HEK293T (cell line): Measurements from ENCODE around the gene RBFOX2.
"Not testable (repeated sequence)": the region's sequence is repeated elsewhere in the genome, so short reads cannot be mapped to it uniquely, and the experiment has no call there.

ENCODE experiments used
- CTCF ChIA-PET: fragments of 350-600 bp; formaldehyde crosslinking; extraction: SDS; loops from one replicate; lab custom pipeline; 2021; ENCODE audit warnings: antibody characterized with exemption, inconsistent platforms; lab: Yijun Ruan, JAX
- POLR2A ChIA-PET: fragments of 350-600 bp; formaldehyde crosslinking; extraction: SDS; loops from one replicate; lab custom pipeline; 2020; ENCODE audit warnings: antibody characterized with exemption, inconsistent platforms; lab: Yijun Ruan, JAX
- DNase-seq: peaks from one replicate; pipeline ENCODE4 v3.0.0; 2012; ENCODE audit warnings: mixed read lengths; ENCODE audit errors: extremely low spot score
- ARNT ChIP-seq: fragments of 450-650 bp; IDR thresholded peaks from 2 replicates; pipeline ENCODE4 v1.6.1; 2017; ENCODE audit warnings: mild to moderate bottlenecking
- BHLHE40 ChIP-seq: fragments of 450-650 bp; IDR thresholded peaks from 2 replicates; pipeline ENCODE4 v1.6.1; 2016; ENCODE audit warnings: mild to moderate bottlenecking, moderate library complexity, borderline replicate concordance
- CTBP1 ChIP-seq: fragments of 450-650 bp; IDR thresholded peaks from 2 replicates; pipeline ENCODE4 v1.6.1; 2016; ENCODE audit warnings: borderline replicate concordance
- ELF4 ChIP-seq: fragments of 450-650 bp; IDR thresholded peaks from 2 replicates; pipeline ENCODE4 v1.6.1; 2017; ENCODE audit warnings: antibody characterized with exemption
- FOXA1 ChIP-seq: fragments of 450-650 bp; IDR thresholded peaks from 2 replicates; pipeline ENCODE4 v1.6.1; 2016; ENCODE audit warnings: mild to moderate bottlenecking
- FOXK2 ChIP-seq: fragments of 450-650 bp; IDR thresholded peaks from 2 replicates; pipeline ENCODE4 v1.6.1; 2016; ENCODE audit warnings: mild to moderate bottlenecking
- FOXM1 ChIP-seq: fragments of 450-650 bp; IDR thresholded peaks from 2 replicates; pipeline ENCODE4 v1.6.1; 2017; ENCODE audit warnings: mild to moderate bottlenecking, borderline replicate concordance
- HDGF ChIP-seq: fragments of 450-650 bp; IDR thresholded peaks from 2 replicates; pipeline ENCODE4 v1.6.1; 2017; ENCODE audit warnings: antibody characterized with exemption, borderline replicate concordance
- L3MBTL2 ChIP-seq: fragments of 450-650 bp; conservative IDR thresholded peaks from 2 replicates; pipeline ENCODE4 v1.6.1; 2016; ENCODE audit warnings: mild to moderate bottlenecking
- LEF1 ChIP-seq: fragments of 450-650 bp; IDR thresholded peaks from 2 replicates; pipeline ENCODE4 v1.6.1; 2017; ENCODE audit warnings: mild to moderate bottlenecking, borderline replicate concordance
- NFRKB ChIP-seq: fragments of 450-650 bp; IDR thresholded peaks from 2 replicates; pipeline ENCODE4 v1.6.1; 2016; ENCODE audit warnings: mild to moderate bottlenecking, moderate library complexity
- PKNOX1 ChIP-seq: fragments of 450-650 bp; IDR thresholded peaks from 2 replicates; pipeline ENCODE4 v1.6.1; 2016
- SP1 ChIP-seq: fragments of 450-650 bp; IDR thresholded peaks from 2 replicates; pipeline ENCODE4 v1.6.1; 2017
- SUZ12 ChIP-seq: fragments of 450-650 bp; IDR thresholded peaks from 2 replicates; pipeline ENCODE4 v1.6.1; 2016; ENCODE audit warnings: mild to moderate bottlenecking
- TARDBP ChIP-seq: fragments of 450-650 bp; IDR thresholded peaks from 2 replicates; pipeline ENCODE4 v1.6.1; 2016
- ZNF384 ChIP-seq: fragments of 450-650 bp; IDR thresholded peaks from 2 replicates; pipeline ENCODE4 v1.6.1; 2016

RBFOX2 gene

GRCh38 chr22:35739076-35739930 lies 289.3 kb downstream of the RBFOX2 start:
- peak; percentile 32 for DNase-seq
- TF ChIP-seq HDGF (no peak), ZNF384 (no peak), BHLHE40 (no peak), ELF4 (no peak), FOXK2 (no peak), FOXM1 (no peak), SUZ12 (no peak)
- ChIA-PET POLR2A (no interaction called here), CTCF (interaction anchor here (0.7 kb wide), 1 partner anchor 327 kb away, joined by 3 read pairs; no protein-coding TSS in a partner anchor)

GRCh38 chr22:35737886-35738285 lies 290.7 kb downstream of the RBFOX2 start:
- DNase-seq, POLR2A ChIA-PET, CTCF ChIA-PET: not testable (repeated sequence)

- DNase-seq = no peak
- ChIA-PET CTCF (no interaction called here), POLR2A (no interaction called here)
- no peak for TF ChIP-seq ELF4
- TF ChIP-seq LEF1 = no peak
- TF ChIP-seq ZNF384 = no peak
- no peak for TF ChIP-seq SUZ12
These were observed 291.9 kb downstream of the RBFOX2 start for GRCh38 chr22:35736701-35737100.

- no peak for DNase-seq
- TF ChIP-seq LEF1 = no peak
- no peak for TF ChIP-seq HDGF
- TF ChIP-seq FOXM1 = no peak
- TF ChIP-seq SUZ12 = no peak
- no peak for TF ChIP-seq L3MBTL2
- TF ChIP-seq BHLHE40 = no peak
- no peak for TF ChIP-seq FOXK2
- no peak for TF ChIP-seq ELF4
- TF ChIP-seq NFRKB = no peak
- TF ChIP-seq ARNT = no peak
- no peak for TF ChIP-seq TARDBP
- no peak for TF ChIP-seq CTBP1
- TF ChIP-seq ZNF384 = no peak
- TF ChIP-seq FOXA1 = no peak
- no peak for TF ChIP-seq SP1
- no peak for TF ChIP-seq PKNOX1
- ChIA-PET CTCF (no interaction called here), POLR2A (no interaction called here)
These were observed 292.5 kb downstream of the RBFOX2 start for GRCh38 chr22:35736166-35736565.

GRCh38 chr22:35735542-35735941 lies 293.1 kb downstream of the RBFOX2 start:
- POLR2A ChIA-PET = no interaction called here
- no peak for DNase-seq
- TF ChIP-seq NFRKB = no peak
- TF ChIP-seq ZNF384 = no peak
- no peak for TF ChIP-seq BHLHE40
- TF ChIP-seq FOXK2 = no peak
- no peak for TF ChIP-seq TARDBP
- TF ChIP-seq PKNOX1 = no peak
- TF ChIP-seq FOXA1 = no peak
- TF ChIP-seq HDGF = no peak
- no peak for TF ChIP-seq CTBP1
- TF ChIP-seq FOXM1 = no peak
- no peak for TF ChIP-seq ARNT
- TF ChIP-seq ELF4 = no peak
- CTCF ChIA-PET = interaction anchor here (0.5 kb wide), 1 partner anchor 21 kb away, joined by 3 read pairs; no protein-coding TSS in a partner anchor

- POLR2A ChIA-PET = no interaction called here
- no peak for TF ChIP-seq LEF1
- CTCF ChIA-PET = no interaction called here
- no peak for DNase-seq
These were observed 294.2 kb downstream of the RBFOX2 start for GRCh38 chr22:35734517-35734827.

GRCh38 chr22:35733791-35734516 lies 294.7 kb downstream of the RBFOX2 start:
- DNase-seq = no peak
- TF ChIP-seq FOXM1 (no peak), L3MBTL2 (no peak), PKNOX1 (no peak), ARNT (no peak), FOXA1 (no peak), CTBP1 (no peak), ZNF384 (no peak), HDGF (no peak), ELF4 (no peak), NFRKB (no peak), SP1 (no peak), SUZ12 (no peak), LEF1 (no peak), TARDBP (no peak)
- CTCF ChIA-PET = no interaction called here
- POLR2A ChIA-PET = no interaction called here
